Natural killer cell treated with Interleukin-12 subunit alpha and Interleukin-12 subunit beta and Interleukin-15 and Interleukin-18, amount 100 ng/mL, for 72 hours (primary cell): ENCODE measurements around the gene PRLR. TPM values are rescaled to one million over a fixed set of nuclear protein-coding genes. Genes with fewer than 3 reads are reported as not detected.
"Not testable (repeated sequence)": the region's sequence is repeated elsewhere in the genome, so short reads cannot be mapped to it uniquely, and the experiment has no call there.

Experiments
- ATAC-seq, 2 donors: fragments of 150-1000 bp; cut with Tn5 transposase in 1 of 2; sonication (Bioruptor Pico), chemical (Tn5 transposase) in 1 of 2; 2 replicates each; pipeline ENCODE4 v1.10.0; 2021
- DNase-seq: peaks from one replicate; pipeline ENCODE4 v3.0.0; 2022; ENCODE audit warnings: low spot score
- H3K27ac Mint-ChIP-seq, 2 donors: 1 replicate in 1 of 2; 2 replicates in 1 of 2; pipeline ENCODE4 v1.8.0; 2022; ENCODE audit warnings: mixed read lengths in 2 of 2, mild to moderate bottlenecking in 1 of 2, moderate library complexity in 1 of 2
- H3K27me3 Mint-ChIP-seq, 2 donors: 1 replicate in 1 of 2; 2 replicates in 1 of 2; pipeline ENCODE4 v1.8.0; 2022; ENCODE audit warnings: mixed read lengths in 2 of 2
- H3K36me3 Mint-ChIP-seq: one replicate; pipeline ENCODE4 v1.8.0; 2022; ENCODE audit warnings: mixed read lengths
- H3K4me1 Mint-ChIP-seq, 2 donors: 1 replicate in 1 of 2; 2 replicates in 1 of 2; pipeline ENCODE4 v1.8.0; 2022; ENCODE audit warnings: low read depth in 2 of 2, mixed read lengths in 2 of 2, mild to moderate bottlenecking in 1 of 2
- H3K4me3 Mint-ChIP-seq: one replicate; pipeline ENCODE4 v1.8.0; 2022; ENCODE audit warnings: mixed read lengths
- H3K9me3 Mint-ChIP-seq: 2 replicates; pipeline ENCODE4 v1.8.0; 2022; ENCODE audit warnings: mixed read lengths
- total RNA-seq, 2 donors: library from RNA; stranded (reverse); gene quantifications; one replicate each; pipeline ENCODE4 v1.2.3, GENCODE V29; 2022

Gene PRLR
- total RNA-seq, 2 donors from 2014 or later = not detected

DNA sequence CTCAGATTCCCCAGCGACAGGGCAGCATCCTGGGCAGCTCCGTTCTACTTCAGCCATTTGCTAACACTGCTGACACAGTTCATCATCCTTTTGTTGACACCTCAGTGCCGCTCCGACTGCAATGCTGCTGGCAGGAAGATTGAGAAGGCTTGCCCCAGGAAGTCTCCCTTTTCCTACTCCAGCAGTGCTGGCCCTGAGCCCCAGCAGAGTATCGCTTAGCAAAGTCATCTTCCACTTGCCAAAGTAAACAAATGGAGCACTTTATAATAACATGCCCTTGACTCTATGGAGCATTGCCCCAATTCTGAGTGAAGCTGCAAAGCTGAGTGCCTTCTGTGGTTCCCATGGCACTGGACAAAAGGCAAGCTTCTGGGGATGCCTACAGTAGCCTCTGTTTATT is 32.2 kb downstream of the PRLR start:
- Mint-ChIP-seq H3K27me3 (peaks cover 5 to 23% of the 10 kb centered on the region in 2 donors), H3K4me3 (no peak overlapping the region), H3K4me1 (no peaks in the 10 kb centered on the region), H3K9me3 (no peaks in the 10 kb centered on the region), H3K36me3 (no peaks in the 10 kb centered on the region), H3K27ac (no peak overlapping the region)
- no peak for DNase-seq
- ATAC-seq = no peak

DNA sequence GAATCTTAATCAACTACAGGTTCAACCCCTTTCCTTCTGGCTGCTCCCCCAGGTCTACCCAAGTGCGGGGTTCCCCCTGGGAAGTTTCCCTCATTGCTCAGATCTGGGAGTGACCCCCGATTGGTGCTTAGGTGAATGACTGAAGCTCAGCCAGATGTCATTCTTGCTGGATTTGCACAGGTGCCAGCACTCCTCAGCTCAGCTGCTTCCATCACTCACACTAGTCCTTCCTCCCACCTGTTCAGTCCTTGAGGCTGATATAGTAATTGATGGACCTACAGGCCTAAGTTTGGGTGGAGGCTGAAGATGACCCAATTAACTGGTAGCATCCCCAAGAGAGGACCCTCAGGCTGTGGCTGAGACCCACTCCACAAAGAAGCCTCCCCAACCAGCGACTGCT is 32.9 kb downstream of the PRLR start:
- Mint-ChIP-seq H3K4me3 (no peak overlapping the region), H3K36me3 (no peaks in the 10 kb centered on the region), H3K27me3 (peaks cover 4 to 23% of the 10 kb centered on the region in 2 donors), H3K27ac (no peak overlapping the region), H3K9me3 (no peaks in the 10 kb centered on the region), H3K4me1 (no peaks in the 10 kb centered on the region)
- DNase-seq (no peak), ATAC-seq (no peak)

- no peak overlapping the region for H3K4me3 Mint-ChIP-seq
- H3K4me1 Mint-ChIP-seq = no peaks in the 10 kb centered on the region
Measured at GRCh38 chr5:35195472-35195852, 34.8 kb downstream of the PRLR start.

GRCh38 chr5:35194635-35195471 is 35.4 kb downstream of the PRLR start:
- Mint-ChIP-seq H3K27ac (no peak overlapping the region), H3K4me1 (no peaks in the 10 kb centered on the region), H3K4me3 (no peak overlapping the region), H3K9me3 (no peaks in the 10 kb centered on the region), H3K27me3 (peaks cover 0 to 15% of the 10 kb centered on the region in 2 donors), H3K36me3 (no peaks in the 10 kb centered on the region)
- DNase-seq = no peak
- ATAC-seq = no peak

More at GRCh38 chr5:35195472-35195852, 34.8 kb downstream of the PRLR start:
- DNase-seq (no peak), ATAC-seq (no peak)
- peaks cover 0 to 15% of the 10 kb centered on the region in 2 donors for H3K27me3 Mint-ChIP-seq
- no peaks in the 10 kb centered on the region for H3K9me3 Mint-ChIP-seq
- H3K27ac Mint-ChIP-seq = no peak overlapping the region
- H3K36me3 Mint-ChIP-seq = no peaks in the 10 kb centered on the region

DNA sequence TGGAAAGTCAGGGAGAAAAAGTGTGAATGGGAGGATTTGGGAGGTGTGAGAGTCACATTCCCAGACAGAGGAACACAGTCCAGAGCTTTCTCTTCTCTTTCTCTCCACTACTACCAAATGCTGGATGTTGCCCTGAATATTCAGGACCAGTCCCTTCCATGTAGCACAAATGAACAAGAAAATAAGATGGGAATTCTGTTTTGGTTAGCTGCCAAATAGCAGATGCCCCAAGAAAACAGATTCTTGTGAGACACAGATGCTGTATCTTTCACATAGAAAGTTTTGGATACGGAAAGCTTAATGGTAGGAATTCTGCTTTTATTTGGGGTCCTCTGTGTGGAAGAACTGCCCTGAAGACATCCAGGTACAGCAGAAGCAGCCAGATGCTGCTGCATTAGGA is 37.8 kb downstream of the PRLR start:
- ATAC-seq (no peak), DNase-seq (no peak)
- no peak overlapping the region for H3K27ac Mint-ChIP-seq
- no peaks in the 10 kb centered on the region for H3K4me1 Mint-ChIP-seq
- no peak overlapping the region for H3K4me3 Mint-ChIP-seq
- H3K9me3 Mint-ChIP-seq = no peaks in the 10 kb centered on the region
- no peaks in the 10 kb centered on the region for H3K36me3 Mint-ChIP-seq
- H3K27me3 Mint-ChIP-seq = peaks cover 0 to 5% of the 10 kb centered on the region in 2 donors

DNA sequence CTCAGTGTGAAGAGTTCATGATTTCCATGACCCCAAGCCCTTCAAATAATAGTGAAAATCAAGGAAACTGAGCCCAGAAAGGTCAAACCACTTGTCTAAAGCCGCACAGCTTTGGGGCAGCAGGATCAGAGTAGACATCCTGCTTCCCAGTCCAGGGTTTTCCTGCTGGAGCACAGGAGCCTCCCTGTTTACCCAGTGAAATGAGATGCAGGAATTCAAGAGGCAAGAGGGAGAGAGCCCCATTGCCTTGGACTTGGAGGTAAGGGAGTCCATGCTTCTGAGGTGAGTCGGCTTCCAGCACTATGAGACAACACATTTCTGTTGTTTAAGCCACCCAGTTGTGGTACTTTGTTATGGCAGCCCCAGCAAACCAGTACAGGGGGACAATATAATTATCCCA is 40.5 kb downstream of the PRLR start:
- not testable (repeated sequence) for H3K36me3 Mint-ChIP-seq, H3K4me1 Mint-ChIP-seq, H3K27me3 Mint-ChIP-seq, H3K4me3 Mint-ChIP-seq, H3K27ac Mint-ChIP-seq, H3K9me3 Mint-ChIP-seq, DNase-seq, ATAC-seq

GRCh38 chr5:35188031-35188457 is 42.2 kb downstream of the PRLR start:
- ATAC-seq = no peak
- Mint-ChIP-seq H3K27me3 (no peaks in the 10 kb centered on the region), H3K9me3 (no peaks in the 10 kb centered on the region), H3K36me3 (no peaks in the 10 kb centered on the region), H3K27ac (no peak overlapping the region), H3K4me1 (no peaks in the 10 kb centered on the region), H3K4me3 (no peak overlapping the region)
- no peak for DNase-seq

DNA sequence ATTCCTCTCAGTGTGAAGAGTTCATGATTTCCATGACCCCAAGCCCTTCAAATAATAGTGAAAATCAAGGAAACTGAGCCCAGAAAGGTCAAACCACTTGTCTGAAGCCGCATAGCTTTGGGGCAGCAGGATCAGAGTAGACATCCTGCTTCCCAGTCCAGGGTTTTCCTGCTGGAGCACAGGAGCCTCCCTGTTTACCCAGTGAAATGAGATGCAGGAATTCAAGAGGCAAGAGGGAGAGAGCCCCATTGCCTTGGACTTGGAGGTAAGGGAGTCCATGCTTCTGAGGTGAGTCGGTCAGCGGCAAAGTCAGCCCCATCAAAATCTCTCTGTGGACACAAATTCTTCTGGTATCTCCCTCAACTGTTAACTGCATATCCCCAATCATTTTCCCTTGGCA is 42.7 kb downstream of the PRLR start:
- not testable (repeated sequence) for H3K4me3 Mint-ChIP-seq, H3K9me3 Mint-ChIP-seq, H3K27me3 Mint-ChIP-seq, DNase-seq, ATAC-seq, H3K36me3 Mint-ChIP-seq, H3K27ac Mint-ChIP-seq, H3K4me1 Mint-ChIP-seq

DNA sequence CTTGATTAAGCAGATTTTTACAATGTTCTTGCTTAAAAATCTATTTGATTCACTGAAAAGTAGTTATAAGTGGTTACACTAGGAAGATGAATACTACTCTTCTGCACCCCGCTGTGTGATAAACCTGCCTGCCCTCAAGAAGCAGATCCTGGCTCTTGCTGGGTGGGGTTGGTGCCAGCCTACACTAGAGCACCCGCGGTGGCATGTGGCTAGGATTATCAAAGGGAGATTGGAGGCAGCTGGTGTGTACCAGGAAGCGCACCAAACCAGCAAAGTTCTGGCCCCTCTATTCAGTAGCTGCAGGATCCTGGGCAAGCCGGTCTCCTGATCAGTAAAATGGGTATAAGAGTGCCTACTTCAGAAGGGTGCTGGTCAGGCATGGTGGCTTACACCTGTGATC is 43.5 kb downstream of the PRLR start:
- Mint-ChIP-seq H3K4me1 (no peaks in the 10 kb centered on the region), H3K27me3 (peaks cover 0 to 8% of the 10 kb centered on the region in 2 donors), H3K27ac (no peak overlapping the region), H3K36me3 (no peaks in the 10 kb centered on the region), H3K9me3 (no peaks in the 10 kb centered on the region), H3K4me3 (no peak overlapping the region)
- ATAC-seq (no peak), DNase-seq (no peak)

DNA sequence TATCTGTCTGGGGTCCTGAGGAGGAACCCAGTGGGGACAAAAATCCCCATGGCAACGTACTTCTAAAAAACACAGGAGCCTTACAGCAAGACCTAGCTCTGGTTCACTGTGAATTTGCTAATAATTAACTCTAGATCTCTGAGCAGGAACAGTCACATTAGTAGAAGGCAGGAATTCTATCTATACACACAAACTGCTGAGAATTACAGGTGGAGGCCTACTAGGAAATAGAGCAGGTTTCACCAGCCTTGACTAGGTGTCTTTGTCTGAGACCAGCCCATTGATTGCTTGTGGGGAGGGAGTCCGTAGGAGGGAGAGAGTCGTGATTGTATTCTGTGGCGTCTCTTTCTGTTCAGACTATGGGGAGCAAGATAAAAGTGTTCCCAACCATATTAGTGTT is 44.8 kb downstream of the PRLR start:
- Mint-ChIP-seq H3K4me1 (no peaks in the 10 kb centered on the region), H3K27me3 (peaks cover 0 to 8% of the 10 kb centered on the region in 2 donors), H3K36me3 (no peaks in the 10 kb centered on the region), H3K4me3 (no peak overlapping the region), H3K9me3 (no peaks in the 10 kb centered on the region), H3K27ac (no peak overlapping the region)
- ATAC-seq (no peak), DNase-seq (no peak)

GRCh38 chr5:35183556-35183955 is 46.7 kb downstream of the PRLR start:
- Mint-ChIP-seq H3K9me3 (no peaks in the 10 kb centered on the region), H3K4me3 (no peak overlapping the region), H3K27ac (no peak overlapping the region), H3K36me3 (no peaks in the 10 kb centered on the region), H3K27me3 (peaks cover 0 to 8% of the 10 kb centered on the region in 2 donors), H3K4me1 (no peaks in the 10 kb centered on the region)
- ATAC-seq (no peak), DNase-seq (no peak)

GRCh38 chr5:35182910-35183535 is 47.3 kb downstream of the PRLR start:
- no peaks in the 10 kb centered on the region for H3K36me3 Mint-ChIP-seq
- H3K27me3 Mint-ChIP-seq = peaks cover 0 to 8% of the 10 kb centered on the region in 2 donors
- H3K4me1 Mint-ChIP-seq = no peaks in the 10 kb centered on the region
- H3K27ac Mint-ChIP-seq = no peak overlapping the region
- H3K4me3 Mint-ChIP-seq = no peak overlapping the region
- no peaks in the 10 kb centered on the region for H3K9me3 Mint-ChIP-seq
- no peak for DNase-seq
- peak in 1 of 2 donors; percentile 20 for ATAC-seq

DNA sequence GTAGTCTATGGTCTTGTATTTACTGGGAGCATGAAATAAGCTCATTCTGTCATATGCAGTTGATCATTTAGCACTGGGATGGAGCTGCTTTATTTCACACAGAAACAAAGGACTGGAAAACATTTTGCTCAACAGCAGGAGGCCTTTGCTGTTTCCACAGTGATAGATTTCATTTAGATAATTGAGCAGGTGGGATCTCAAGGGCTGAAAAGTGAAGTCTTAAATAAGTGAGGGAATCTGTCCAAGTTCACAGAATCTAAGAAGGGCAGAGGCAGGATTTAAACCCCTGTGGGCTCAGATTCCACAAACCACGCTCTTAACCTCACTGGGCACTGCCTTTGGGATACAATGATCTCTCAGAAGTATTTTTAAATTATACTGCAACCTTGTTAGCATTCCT is 47.8 kb downstream of the PRLR start:
- H3K27me3 Mint-ChIP-seq = peaks cover 0 to 8% of the 10 kb centered on the region in 2 donors
- no peak overlapping the region for H3K4me3 Mint-ChIP-seq
- no peak for ATAC-seq
- no peaks in the 10 kb centered on the region for H3K9me3 Mint-ChIP-seq
- DNase-seq = no peak
- H3K27ac Mint-ChIP-seq = no peak overlapping the region
- no peaks in the 10 kb centered on the region for H3K36me3 Mint-ChIP-seq
- H3K4me1 Mint-ChIP-seq = no peaks in the 10 kb centered on the region

GRCh38 chr5:35180046-35180445 is 50.2 kb downstream of the PRLR start:
- Mint-ChIP-seq H3K4me1 (no peaks in the 10 kb centered on the region), H3K27ac (no peak overlapping the region)

More at GRCh38 chr5:35180046-35180445, 50.2 kb downstream of the PRLR start:
- ATAC-seq = no peak
- Mint-ChIP-seq H3K4me3 (no peak overlapping the region), H3K27me3 (peaks cover 0 to 8% of the 10 kb centered on the region in 2 donors), H3K9me3 (peaks cover 2% of the 10 kb centered on the region), H3K36me3 (no peaks in the 10 kb centered on the region)
- DNase-seq = no peak
